Measurements from ENCODE around the gene APOF. TPM values are rescaled to one million over a fixed set of nuclear protein-coding genes. Genes with fewer than 3 reads are reported as not detected.

The APOF gene
- total and polyA plus RNA-seq, 2 donors: not detected

GRCh38 chr12:56375598-56376434 is 13.2 kb upstream of the APOF start:
- H3K4me1 ChIP-seq (ENCODE audit: control insufficient read depth in 2 of 2, insufficient read depth in 2 of 2, low read length in 2 of 2): no peaks in the 10 kb centered on the region
- H3K9me3 ChIP-seq (ENCODE audit: control insufficient read depth in 2 of 2, insufficient read depth in 1 of 2, low read length in 1 of 2): no peaks in the 10 kb centered on the region
- no peaks in the 10 kb centered on the region for H3K36me3 ChIP-seq (ENCODE audit: control insufficient read depth in 2 of 2, insufficient read depth in 2 of 2, low read length in 1 of 2)
- H3K27me3 ChIP-seq (ENCODE audit: control insufficient read depth in 2 of 2, insufficient read depth in 1 of 2, low read length in 1 of 2): no peaks in the 10 kb centered on the region
- no peak overlapping the region for H3K4me3 ChIP-seq (ENCODE audit: low read length in 2 of 2)
- no peak overlapping the region for H3K27ac ChIP-seq (ENCODE audit: low read depth in 1 of 2, low read length in 1 of 2)
- 80% methylated on average over 11 of the region's 11 CpGs for WGBS
- no peak for DNase-seq (ENCODE audit: low read depth in 6 of 9, low spot score in 9 of 9)

- no peaks in the 10 kb centered on the region for H3K36me3 ChIP-seq (ENCODE audit: control insufficient read depth in 2 of 2, insufficient read depth in 2 of 2, low read length in 1 of 2)
- H3K4me1 ChIP-seq (ENCODE audit: control insufficient read depth in 2 of 2, insufficient read depth in 2 of 2, low read length in 2 of 2): no peaks in the 10 kb centered on the region
- H3K27ac ChIP-seq (ENCODE audit: low read depth in 1 of 2, low read length in 1 of 2): no peak overlapping the region
- H3K27me3 ChIP-seq (ENCODE audit: control insufficient read depth in 2 of 2, insufficient read depth in 1 of 2, low read length in 1 of 2): no peaks in the 10 kb centered on the region
- DNase-seq (ENCODE audit: low read depth in 6 of 9, low spot score in 9 of 9): no peak
- H3K9me3 ChIP-seq (ENCODE audit: control insufficient read depth in 2 of 2, insufficient read depth in 1 of 2, low read length in 1 of 2): no peaks in the 10 kb centered on the region
- no peak overlapping the region for H3K4me3 ChIP-seq (ENCODE audit: low read length in 2 of 2)
- 82% methylated on average over 7 of the region's 7 CpGs for WGBS
These were observed 12.3 kb upstream of the APOF start for GRCh38 chr12:56374726-56375597.

DNA sequence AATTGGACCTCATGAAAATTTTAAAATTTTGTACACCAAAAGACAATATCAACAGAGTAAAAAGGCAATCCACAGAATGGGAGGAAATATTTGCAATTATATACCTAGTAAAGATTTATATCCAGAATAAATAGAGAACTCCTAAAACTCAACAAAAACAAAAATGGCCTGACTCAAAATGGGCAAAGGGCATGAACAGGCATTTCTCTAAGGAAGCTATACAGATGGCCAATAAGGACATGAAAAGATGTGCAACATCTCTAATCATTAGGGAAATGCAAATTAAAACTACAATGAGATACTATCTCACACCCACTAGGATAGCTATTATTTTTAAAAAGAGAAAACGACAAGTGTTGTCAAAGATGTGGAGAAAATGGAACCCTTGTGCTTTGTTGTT is 10.9 kb upstream of the APOF start:
- no peaks in the 10 kb centered on the region for H3K9me3 ChIP-seq (ENCODE audit: control insufficient read depth in 2 of 2, insufficient read depth in 1 of 2, low read length in 1 of 2)
- H3K4me3 ChIP-seq (ENCODE audit: low read length in 2 of 2): no peak overlapping the region
- H3K27me3 ChIP-seq (ENCODE audit: control insufficient read depth in 2 of 2, insufficient read depth in 1 of 2, low read length in 1 of 2): no peaks in the 10 kb centered on the region
- no peaks in the 10 kb centered on the region for H3K36me3 ChIP-seq (ENCODE audit: control insufficient read depth in 2 of 2, insufficient read depth in 2 of 2, low read length in 1 of 2)
- no peak for DNase-seq (ENCODE audit: low read depth in 6 of 9, low spot score in 9 of 9)
- H3K4me1 ChIP-seq (ENCODE audit: control insufficient read depth in 2 of 2, insufficient read depth in 2 of 2, low read length in 2 of 2): no peaks in the 10 kb centered on the region
- H3K27ac ChIP-seq (ENCODE audit: low read depth in 1 of 2, low read length in 1 of 2): no peak overlapping the region
- 100% methylated on average over 1 of the region's 1 CpG for WGBS

DNA sequence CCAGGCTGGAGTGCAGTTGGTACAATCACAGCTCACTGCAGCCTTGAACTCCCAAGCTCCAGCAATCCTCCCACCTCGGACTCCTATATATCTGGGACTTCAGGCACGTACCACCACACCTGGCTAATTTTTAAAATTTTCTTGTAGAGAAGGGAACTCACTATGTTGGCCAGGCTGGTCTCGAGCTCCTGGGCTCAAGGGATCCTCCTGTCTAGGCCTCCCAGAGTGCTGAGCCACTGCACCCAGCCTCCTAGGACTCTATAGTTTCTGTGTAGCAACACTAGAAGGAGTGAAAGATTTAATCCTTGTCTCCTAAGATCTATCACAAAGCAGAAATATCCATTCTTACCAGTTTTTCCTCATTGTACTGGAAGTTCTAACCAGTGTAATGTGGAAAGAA is 4.3 kb upstream of the APOF start:
- Histone ChIP-seq H3K36me3 (ENCODE audit: control insufficient read depth in 2 of 2, insufficient read depth in 2 of 2, low read length in 1 of 2) (no peaks in the 10 kb centered on the region), H3K4me1 (ENCODE audit: control insufficient read depth in 2 of 2, insufficient read depth in 2 of 2, low read length in 2 of 2) (no peaks in the 10 kb centered on the region), H3K27ac (ENCODE audit: low read depth in 1 of 2, low read length in 1 of 2) (no peak overlapping the region), H3K9me3 (ENCODE audit: control insufficient read depth in 2 of 2, insufficient read depth in 1 of 2, low read length in 1 of 2) (no peaks in the 10 kb centered on the region), H3K27me3 (ENCODE audit: control insufficient read depth in 2 of 2, insufficient read depth in 1 of 2, low read length in 1 of 2) (no peaks in the 10 kb centered on the region), H3K4me3 (ENCODE audit: low read length in 2 of 2) (no peak overlapping the region)
- DNase-seq (ENCODE audit: low read depth in 6 of 9, low spot score in 9 of 9): no peak
- 98% methylated on average over 3 of the region's 3 CpGs for WGBS

DNA sequence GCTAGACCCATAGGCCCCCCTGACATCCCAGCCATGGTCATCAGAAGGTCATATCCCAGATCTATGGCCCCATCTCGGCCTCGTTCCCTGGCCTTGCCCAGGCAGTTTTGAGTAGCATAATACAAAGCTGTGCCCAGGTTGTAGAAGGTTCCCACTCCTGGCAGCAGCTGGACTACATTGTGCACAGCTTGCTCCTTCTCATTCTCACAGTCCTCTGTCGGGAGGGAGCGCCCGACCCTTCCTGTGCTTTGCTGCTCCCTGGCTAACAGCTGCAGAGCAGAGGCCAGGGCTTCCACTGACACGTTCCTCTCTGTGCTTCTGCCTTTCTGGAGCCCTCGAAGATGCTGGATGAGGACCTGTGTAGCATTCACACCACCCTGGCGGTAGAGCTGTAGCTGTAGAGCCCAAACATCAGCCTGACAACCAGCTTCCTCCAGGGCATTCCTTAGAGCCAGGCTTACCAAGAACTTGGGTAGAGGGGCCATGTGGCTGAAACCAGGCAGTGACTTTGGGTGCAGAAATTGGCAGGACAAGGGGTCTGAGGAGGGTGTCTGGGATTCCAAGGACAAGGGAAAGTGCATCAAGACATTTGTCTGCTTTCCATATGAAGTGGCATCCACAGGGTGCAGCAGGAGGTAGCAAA is 1.0 kb downstream of the APOF start:
- peaks cover 0 to 2% of the 10 kb centered on the region in 2 donors for H3K9me3 ChIP-seq (ENCODE audit: control insufficient read depth in 2 of 2, insufficient read depth in 1 of 2, low read length in 1 of 2)
- H3K36me3 ChIP-seq (ENCODE audit: control insufficient read depth in 2 of 2, insufficient read depth in 2 of 2, low read length in 1 of 2): no peaks in the 10 kb centered on the region
- no peak overlapping the region for H3K4me3 ChIP-seq (ENCODE audit: low read length in 2 of 2)
- H3K27ac ChIP-seq (ENCODE audit: low read depth in 1 of 2, low read length in 1 of 2): no peak overlapping the region
- H3K4me1 ChIP-seq (ENCODE audit: control insufficient read depth in 2 of 2, insufficient read depth in 2 of 2, low read length in 2 of 2): peaks cover 10 to 15% of the 10 kb centered on the region in 2 donors
- H3K27me3 ChIP-seq (ENCODE audit: control insufficient read depth in 2 of 2, insufficient read depth in 1 of 2, low read length in 1 of 2): no peaks in the 10 kb centered on the region
- DNase-seq (ENCODE audit: low read depth in 6 of 9, low spot score in 9 of 9): no peak
- 89% methylated on average over 8 of the region's 8 CpGs for WGBS

DNA sequence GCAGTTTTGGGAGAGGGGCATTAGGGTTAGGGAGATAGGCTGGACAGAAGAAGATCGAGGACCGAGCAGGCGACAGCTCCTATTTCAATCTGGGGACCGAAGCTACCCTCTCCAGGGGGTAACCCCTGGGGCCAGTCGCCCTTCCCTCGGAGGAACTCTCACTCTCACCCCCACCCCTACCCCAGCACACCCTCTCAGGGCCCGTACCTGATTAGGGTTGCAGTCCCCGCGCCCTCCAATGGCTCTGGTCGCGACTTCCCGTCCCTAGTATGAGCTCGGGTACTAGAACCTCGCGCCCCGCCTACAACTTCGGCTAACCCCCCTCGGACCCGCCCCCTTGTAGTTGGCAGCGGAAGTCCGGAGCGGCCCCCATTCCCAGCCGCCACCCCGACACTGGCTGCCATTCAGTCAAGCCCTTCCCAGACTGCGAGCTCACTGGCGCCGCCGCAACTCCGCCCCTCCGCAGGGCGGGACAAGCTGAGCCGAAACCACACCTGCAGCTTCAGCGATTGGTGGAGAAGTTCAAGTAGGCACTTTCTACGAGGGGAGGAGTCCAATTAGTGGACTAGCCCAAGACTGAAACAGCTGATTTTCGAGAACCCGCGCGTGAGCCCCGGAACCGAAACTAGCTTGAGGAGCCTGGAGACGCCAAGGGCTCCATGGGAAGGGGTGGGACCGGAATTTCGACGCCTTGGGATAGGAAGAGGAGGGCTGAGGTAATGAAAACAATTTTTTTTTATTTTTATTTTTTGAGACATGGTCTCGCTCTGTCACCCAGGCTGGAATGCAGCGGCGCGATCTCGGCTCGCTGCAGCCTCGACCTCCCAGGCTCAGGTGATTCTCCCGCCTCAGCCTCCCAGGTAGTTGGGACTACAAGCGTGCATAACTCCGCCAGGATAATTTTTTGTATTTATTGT is 2.5 kb downstream of the APOF start, which contains the start of gene STAT2:
Gene STAT2, minus strand, starts transcription at position 257 of the 917 bp plus-strand sequence. CDS start 3,536 bp downstream, outside the sequence.
- Histone ChIP-seq H3K4me3 (ENCODE audit: low read length in 2 of 2) (peak within 1 kb of the TSS; percentile 69 to 89), H3K9me3 (ENCODE audit: control insufficient read depth in 2 of 2, insufficient read depth in 1 of 2, low read length in 1 of 2) (peaks cover 0 to 2% of the 10 kb centered on the region in 2 donors), H3K27ac (ENCODE audit: low read depth in 1 of 2, low read length in 1 of 2) (peak within 1 kb of the TSS; percentile 78 to 86), H3K27me3 (ENCODE audit: control insufficient read depth in 2 of 2, insufficient read depth in 1 of 2, low read length in 1 of 2) (no peaks in the 10 kb centered on the region), H3K36me3 (ENCODE audit: control insufficient read depth in 2 of 2, insufficient read depth in 2 of 2, low read length in 1 of 2) (peaks cover 13% of the 10 kb centered on the region in 2 donors), H3K4me1 (ENCODE audit: control insufficient read depth in 2 of 2, insufficient read depth in 2 of 2, low read length in 2 of 2) (peaks cover 10 to 15% of the 10 kb centered on the region in 2 donors)
- DNase-seq (ENCODE audit: low read depth in 6 of 9, low spot score in 9 of 9): peak; percentile 95 to 100 (median 98)
- WGBS: under 1% methylated on average over 54 of the region's 54 CpGs

GRCh38 chr12:56358836-56359532 is 3.7 kb downstream of the APOF start:
- H3K9me3 ChIP-seq (ENCODE audit: control insufficient read depth in 2 of 2, insufficient read depth in 1 of 2, low read length in 1 of 2): peaks cover 0 to 2% of the 10 kb centered on the region in 2 donors
- H3K36me3 ChIP-seq (ENCODE audit: control insufficient read depth in 2 of 2, insufficient read depth in 2 of 2, low read length in 1 of 2): peaks cover 24% of the 10 kb centered on the region in 2 donors
- DNase-seq (ENCODE audit: low read depth in 6 of 9, low spot score in 9 of 9): peak in 1 of 9 donors; percentile 41
- WGBS: 12% methylated on average over 1 of the region's 1 CpG
- H3K4me1 ChIP-seq (ENCODE audit: control insufficient read depth in 2 of 2, insufficient read depth in 2 of 2, low read length in 2 of 2): peaks cover 10 to 15% of the 10 kb centered on the region in 2 donors
- peak overlapping the region; percentile 69 to 89 for H3K4me3 ChIP-seq (ENCODE audit: low read length in 2 of 2)
- peak overlapping the region; percentile 22 to 55 for H3K27ac ChIP-seq (ENCODE audit: low read depth in 1 of 2, low read length in 1 of 2)
- H3K27me3 ChIP-seq (ENCODE audit: control insufficient read depth in 2 of 2, insufficient read depth in 1 of 2, low read length in 1 of 2): no peaks in the 10 kb centered on the region

GRCh38 chr12:56351325-56351724 is 11.3 kb downstream of the APOF start:
- no peak overlapping the region for H3K4me3 ChIP-seq (ENCODE audit: low read length in 2 of 2)

More at GRCh38 chr12:56351325-56351724, 11.3 kb downstream of the APOF start:
- H3K27ac ChIP-seq (ENCODE audit: low read depth in 1 of 2, low read length in 1 of 2): no peak overlapping the region
- H3K9me3 ChIP-seq (ENCODE audit: control insufficient read depth in 2 of 2, insufficient read depth in 1 of 2, low read length in 1 of 2): no peaks in the 10 kb centered on the region
- H3K27me3 ChIP-seq (ENCODE audit: control insufficient read depth in 2 of 2, insufficient read depth in 1 of 2, low read length in 1 of 2): no peaks in the 10 kb centered on the region
- 100% methylated on average over 2 of the region's 2 CpGs for WGBS
- no peak for DNase-seq (ENCODE audit: low read depth in 6 of 9, low spot score in 9 of 9)
- H3K36me3 ChIP-seq (ENCODE audit: control insufficient read depth in 2 of 2, insufficient read depth in 2 of 2, low read length in 1 of 2): peaks cover 77 to 92% of the 10 kb centered on the region in 2 donors
- no peaks in the 10 kb centered on the region for H3K4me1 ChIP-seq (ENCODE audit: control insufficient read depth in 2 of 2, insufficient read depth in 2 of 2, low read length in 2 of 2)

Data from thymus (tissue), 11 donors.